GM23338 (cell line): ENCODE data around the gene ST6GALNAC4.

ENCODE experiments used
- CREB1 ChIP-seq: fragments of 250-450 bp; sonication (Bioruptor Pico); IDR thresholded peaks from 2 replicates; pipeline ENCODE4 v1.5.0; 2020; ENCODE audit warnings: low read depth, mild to moderate bottlenecking, moderate library complexity
- CTCF ChIP-seq, 2 experiments: fragments of 200-600 bp in 1 of 2; sonication (generic) in 1 of 2; conservative IDR thresholded peaks; 2 replicates each; pipeline versions ENCODE4 v1.5.1 to v1.6.1; 2016 to 2017; ENCODE audit warnings: antibody characterized with exemption in 2 of 2, low read depth in 2 of 2, mild to moderate bottlenecking in 2 of 2, moderate library complexity in 1 of 2
- EZH2 ChIP-seq: fragments of 200-600 bp; sonication (generic); IDR thresholded peaks from one replicate; pipeline ENCODE4 v1.8.0; 2017; ENCODE audit warnings: antibody characterized with exemption, mild to moderate bottlenecking, low read depth; ENCODE audit not compliant: unreplicated experiment
- EZH2phosphoT487 ChIP-seq: fragments of 200-600 bp; sonication (generic); IDR thresholded peaks from one replicate; pipeline ENCODE4 v1.8.1; 2018; ENCODE audit warnings: antibody characterized with exemption; ENCODE audit not compliant: unreplicated experiment
- POLR2AphosphoS5 ChIP-seq: IDR thresholded peaks from 2 replicates; pipeline ENCODE4 v1.6.1; 2016; ENCODE audit warnings: antibody characterized with exemption, low read depth
- REST ChIP-seq: IDR thresholded peaks from one replicate; pipeline ENCODE4 v1.6.1; 2018; ENCODE audit warnings: antibody characterized with exemption; ENCODE audit not compliant: unreplicated experiment
- ZNF331 ChIP-seq: fragments of 250-450 bp; sonication (Bioruptor Pico); IDR thresholded peaks from 2 replicates; pipeline ENCODE4 v1.5.0; 2020; ENCODE audit warnings: low read depth, mild to moderate bottlenecking, moderate library complexity
- ZNF462 ChIP-seq: fragments of 250-450 bp; sonication (Bioruptor Pico); IDR thresholded peaks from 2 replicates; pipeline ENCODE4 v1.5.0; 2020; ENCODE audit warnings: mild to moderate bottlenecking, moderate library complexity

GRCh38 chr9:127937056-127937387 lies 20.2 kb upstream of the ST6GALNAC4 start:
- TF ChIP-seq CTCF (conservative IDR thresholded peaks at IDR 0.05; ENCODE audit: low read depth in 2 of 2) = no peak
- no peak for TF ChIP-seq EZH2
- TF ChIP-seq POLR2AphosphoS5 = no peak
- TF ChIP-seq REST = no peak
- TF ChIP-seq CREB1 = no peak
- TF ChIP-seq ZNF331 (CRISPR knock-in tag) = no peak
- TF ChIP-seq EZH2phosphoT487 = no peak
- TF ChIP-seq ZNF462 = no peak
